GM12878 (cell line): ENCODE data around the gene HCFC1. TPM values are rescaled to one million over a fixed set of nuclear protein-coding genes. Genes with fewer than 3 reads are reported as not detected.

ENCODE experiments used
- ATAC-seq: fragments of 200-7000 bp; cut with Tn5 transposase; 3 replicates; pipeline ENCODE4 v1.9.1; 2020; ENCODE audit warnings: mild to moderate bottlenecking, moderate library complexity
- BruUV-seq: library from RNA; stranded (reverse); fragments of 400-500 nt; replicated peaks from 2 replicates; lab custom pipeline; 2021; lab: Mats Ljungman, UMichigan
- CTCF ChIA-PET: fragments of 300-600 bp; sonication (Branson Sonifier 250); formaldehyde crosslinking; extraction: SDS; loops from one replicate; lab custom pipeline; 2021; ENCODE audit warnings: inconsistent platforms; lab: Yijun Ruan, JAX
- POLR2A ChIA-PET: fragments of 350-600 bp; formaldehyde crosslinking; extraction: SDS; loops from one replicate; lab custom pipeline; 2021; ENCODE audit warnings: inconsistent platforms; lab: Charles Lee
- RAD21 ChIA-PET: fragments of 300-600 bp; sonication (Branson Sonifier 250); formaldehyde crosslinking; loops from one replicate; lab custom pipeline; 2023; ENCODE audit warnings: antibody characterized with exemption; ENCODE audit not compliant: unreplicated experiment; lab: Charles Lee
- SMC1A ChIA-PET: fragments of 300-600 bp; sonication (Branson Sonifier 250); formaldehyde crosslinking; loops from one replicate; lab custom pipeline; 2023; ENCODE audit not compliant: unreplicated experiment, uncharacterized antibody; lab: Charles Lee
- DNase-seq: peaks from one replicate; pipeline ENCODE4 v3.0.0-alpha.2; 2011; ENCODE audit warnings: low read depth, low spot score
- FAIRE-seq: peaks from 3 replicates; lab custom pipeline; 2011; peaks lifted over from hg19 to GRCh38; lab: Jason Lieb, UNC
- H2AFZ ChIP-seq: 2 replicates; pipeline ENCODE4 v1.6.0; 2011; ENCODE audit warnings: low read depth, low read length, control low read depth; ENCODE audit not compliant: control insufficient read depth
- H3K27ac ChIP-seq: 2 replicates; pipeline ENCODE4 v1.5.1; 2011; ENCODE audit warnings: control low read depth; ENCODE audit not compliant: control insufficient read depth, insufficient read depth
- H3K27me3 ChIP-seq, 2 experiments: replicated peaks in 1 of 2; 2 replicates each; pipeline versions ENCODE4 v1.6.0 to v1.6.1; 2011; ENCODE audit warnings: low read length in 1 of 2; ENCODE audit not compliant: control insufficient read depth in 2 of 2, insufficient read depth in 2 of 2
- H3K36me3 ChIP-seq, 2 experiments: 2 replicates each; pipeline ENCODE4 v1.5.1; 2011; ENCODE audit warnings: low read length in 1 of 2; ENCODE audit not compliant: control insufficient read depth in 2 of 2, insufficient read depth in 2 of 2
- H3K4me1 ChIP-seq: 2 replicates; pipeline ENCODE4 v1.6.1; 2011; ENCODE audit warnings: mild to moderate bottlenecking, low read length, moderate library complexity, mixed read lengths; ENCODE audit not compliant: control insufficient read depth, insufficient read depth
- H3K4me2 ChIP-seq: 2 replicates; pipeline ENCODE4 v1.6.0; 2011; ENCODE audit warnings: control low read depth; ENCODE audit not compliant: control insufficient read depth, insufficient read depth
- H3K4me3 ChIP-seq: fragments of 200-600 bp; sonication (generic); 2 replicates; pipeline ENCODE4 v1.5.1; 2016
- H3K79me2 ChIP-seq: 2 replicates; pipeline ENCODE4 v1.6.0; 2011; ENCODE audit warnings: low read length; ENCODE audit not compliant: control insufficient read depth, insufficient read depth
- H3K9ac ChIP-seq: 2 replicates; pipeline ENCODE4 v1.8.0; 2011; ENCODE audit warnings: low read length, control low read depth, mixed read lengths; ENCODE audit not compliant: control insufficient read depth, insufficient read depth
- H3K9me3 ChIP-seq: replicated peaks from 3 replicates; pipeline ENCODE4 v1.5.1; 2011; ENCODE audit warnings: mild to moderate bottlenecking, low read length; ENCODE audit not compliant: control insufficient read depth, insufficient read depth
- H4K20me1 ChIP-seq: 2 replicates; pipeline ENCODE4 v1.6.0; 2011; ENCODE audit not compliant: control insufficient read depth, insufficient read depth
- CHD1 ChIP-seq: IDR thresholded peaks from 2 replicates; pipeline ENCODE4 v1.6.1; 2012; ENCODE audit warnings: low read depth, low read length, improper control_type of control experiment
- EGR1 ChIP-seq, 2 experiments: IDR thresholded peaks; 1 replicate in 1 of 2; 2 replicates in 1 of 2; pipeline ENCODE4 v1.6.1; 2011 to 2012; ENCODE audit warnings: low read depth in 2 of 2, low read length in 2 of 2, borderline replicate concordance in 1 of 2, mild to moderate bottlenecking in 1 of 2, moderate library complexity in 1 of 2
- ETV6 ChIP-seq, 2 experiments: fragments of 450-650 bp in 1 of 2; IDR thresholded peaks in 1 of 2; conservative IDR thresholded peaks in 1 of 2; 2 replicates each; pipeline ENCODE4 v1.6.1; 2014; ENCODE audit warnings: antibody characterized with exemption in 1 of 2, borderline replicate concordance in 1 of 2, low read depth in 1 of 2, mild to moderate bottlenecking in 1 of 2, moderate library complexity in 1 of 2
- IKZF2 ChIP-seq, 2 experiments: fragments of 450-650 bp; IDR thresholded peaks; 2 replicates each; pipeline ENCODE4 v1.6.1; 2017; ENCODE audit warnings: mild to moderate bottlenecking in 2 of 2, moderate library complexity in 2 of 2
- MEF2B ChIP-seq: fragments of 450-650 bp; IDR thresholded peaks from 2 replicates; pipeline ENCODE4 v1.6.1; 2018; ENCODE audit warnings: mild to moderate bottlenecking, moderate library complexity; ENCODE audit not compliant: partially characterized antibody, poor library complexity, severe bottlenecking
- NR2F1 ChIP-seq: fragments of 450-650 bp; conservative IDR thresholded peaks from 2 replicates; pipeline ENCODE4 v1.6.1; 2017; ENCODE audit warnings: mild to moderate bottlenecking
- RAD21 ChIP-seq: IDR thresholded peaks from 2 replicates; pipeline ENCODE4 v1.6.1; 2011; ENCODE audit warnings: mild to moderate bottlenecking, low read depth, low read length, moderate library complexity; ENCODE audit not compliant: insufficient read depth
- RELB ChIP-seq: fragments of 450-650 bp; IDR thresholded peaks from 2 replicates; pipeline ENCODE4 v1.6.1; 2017; ENCODE audit warnings: low read depth, mild to moderate bottlenecking, moderate library complexity
- SIN3A ChIP-seq: IDR thresholded peaks from 2 replicates; pipeline ENCODE4 v1.6.1; 2012; ENCODE audit warnings: low read depth, low read length, improper control_type of control experiment
- SMC3 ChIP-seq: IDR thresholded peaks from 2 replicates; pipeline ENCODE4 v1.6.1; 2011; ENCODE audit warnings: low read length, improper control_type of control experiment, borderline replicate concordance
- SPI1 ChIP-seq: IDR thresholded peaks from 2 replicates; pipeline ENCODE4 v1.6.1; 2011; ENCODE audit warnings: low read depth, mild to moderate bottlenecking, low read length, moderate library complexity, borderline replicate concordance; ENCODE audit not compliant: insufficient read depth
- TCF12 ChIP-seq: IDR thresholded peaks from 2 replicates; pipeline ENCODE4 v1.6.1; 2011; ENCODE audit warnings: low read depth, mild to moderate bottlenecking, low read length
- TCF7 ChIP-seq: IDR thresholded peaks from 2 replicates; pipeline ENCODE4 v1.6.1; 2014; ENCODE audit warnings: antibody characterized with exemption, borderline replicate concordance
- WGBS: methylation state at CpG from one replicate; pipeline ENCODE4 v1.1.6; 2016; ENCODE audit warnings: low lambda C conversion rate; ENCODE audit not compliant: insufficient replicate concordance, insufficient coverage; ENCODE audit errors: missing lambda C conversion rate; 5-methylcytosine and 5-hydroxymethylcytosine counted together
- in situ Hi-C: fragments of 300-500 bp; cut with MboI; formaldehyde crosslinking; loops from 9 replicates; pipeline ENCODE4 v1.14.3; 2018; ENCODE audit warnings: mixed read lengths
- intact Hi-C: fragments of 100-400 bp; cut with micrococcal nuclease; formaldehyde crosslinking; loops from one replicate; pipeline ENCODE4 v1.14.2; 2022; ENCODE audit not compliant: unreplicated experiment
- polyA plus RNA-seq, 11 experiments: library from polyadenylated mRNA; depleted of rRNA in 4 of 11; unstranded in 6 of 11; stranded (reverse) in 5 of 11; fragments of >200 nt; fragmentation: Nextera tagmentation in 4 of 11; fragmentation: Illumina TruSeq in 1 of 11; extraction: Ambion mirVana in 4 of 11; extraction: Trizol in 1 of 11; gene quantifications; 1 replicate in 1 of 11; 2 replicates in 10 of 11; pipeline versions ENCODE4 v1.2.1 to v1.2.3, GENCODE V29; 2011 to 2016; ENCODE audit warnings: inconsistent platforms in 2 of 11, missing spikeins in 2 of 11, low read depth in 1 of 11
- total RNA-seq, 4 experiments: library from RNA; depleted of rRNA in 3 of 4; stranded (reverse); fragments of >200 nt in 3 of 4; fragmentation: Illumina TruSeq in 1 of 4; extraction: Trizol in 1 of 4; gene quantifications; 2 replicates each; pipeline versions ENCODE4 v1.2.1 to v1.2.3, GENCODE V29; 2013 to 2021
- TF ChIP-seq, protein P1 (sequence below): IDR thresholded peaks from 2 replicates; pipeline ENCODE4 v1.6.1; 2012; ENCODE audit warnings: low read depth, low read length, improper control_type of control experiment

The HCFC1 gene
- total and polyA plus RNA-seq, 10 of the 15 experiments (the other 5 are each of a cell fraction or from before 2014, with no cell fraction given): 3.9 to 92.7 (median 23.5) TPM

DNA sequence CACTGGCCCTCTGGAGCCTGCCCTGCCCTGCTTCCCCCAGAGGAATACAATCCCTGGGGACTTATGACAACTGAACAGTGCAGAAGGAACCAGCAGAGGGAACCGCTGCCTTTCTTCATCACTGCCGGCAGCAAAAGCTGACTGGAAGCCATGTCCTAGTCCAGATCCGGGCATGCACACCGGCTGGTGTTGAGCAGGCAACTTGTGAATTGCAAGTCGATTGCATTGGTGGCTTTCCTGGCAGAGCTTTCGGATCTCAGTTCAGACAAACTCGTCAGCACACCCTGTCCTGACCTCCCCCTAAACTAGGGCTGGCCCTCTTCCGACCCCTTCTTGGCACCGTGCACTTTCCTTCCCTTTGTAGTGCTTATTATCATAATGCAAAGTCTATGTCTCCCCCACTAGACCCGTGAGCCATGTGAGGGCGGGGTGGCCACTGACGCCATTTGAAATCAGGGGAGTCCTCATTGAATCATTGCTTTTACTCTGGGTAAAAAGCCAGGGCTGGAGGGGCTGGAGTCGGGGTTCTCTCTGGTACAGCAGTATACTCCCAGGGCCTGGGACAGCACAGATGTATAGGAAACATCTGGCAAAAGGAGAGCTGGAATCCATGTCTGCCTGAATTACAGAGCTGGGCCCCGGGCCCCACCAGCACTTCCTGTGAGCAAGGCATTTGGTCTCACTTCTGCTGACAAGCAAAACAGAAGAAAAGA lies 47.3 kb downstream of the HCFC1 start (continued):
- TF ChIP-seq RAD21 (peak; percentile 39; the same call in 1 of the 2 replicates), ETV6 (conservative IDR thresholded peaks at IDR 0.05 in 1 of 2, IDR thresholded peaks at IDR 0.05 in 1 of 2; ENCODE audit: borderline replicate concordance in 1 of 2, low read depth in 1 of 2) (no peak), NR2F1 (0 out of 2 replicates have a peak, but pooled peaks have one; percentile 24), MEF2B (peak; percentile 98), CHD1 (no peak), SPI1 (peak; percentile 29; the same call in 1 of the 2 replicates), SIN3A (no peak)

DNA sequence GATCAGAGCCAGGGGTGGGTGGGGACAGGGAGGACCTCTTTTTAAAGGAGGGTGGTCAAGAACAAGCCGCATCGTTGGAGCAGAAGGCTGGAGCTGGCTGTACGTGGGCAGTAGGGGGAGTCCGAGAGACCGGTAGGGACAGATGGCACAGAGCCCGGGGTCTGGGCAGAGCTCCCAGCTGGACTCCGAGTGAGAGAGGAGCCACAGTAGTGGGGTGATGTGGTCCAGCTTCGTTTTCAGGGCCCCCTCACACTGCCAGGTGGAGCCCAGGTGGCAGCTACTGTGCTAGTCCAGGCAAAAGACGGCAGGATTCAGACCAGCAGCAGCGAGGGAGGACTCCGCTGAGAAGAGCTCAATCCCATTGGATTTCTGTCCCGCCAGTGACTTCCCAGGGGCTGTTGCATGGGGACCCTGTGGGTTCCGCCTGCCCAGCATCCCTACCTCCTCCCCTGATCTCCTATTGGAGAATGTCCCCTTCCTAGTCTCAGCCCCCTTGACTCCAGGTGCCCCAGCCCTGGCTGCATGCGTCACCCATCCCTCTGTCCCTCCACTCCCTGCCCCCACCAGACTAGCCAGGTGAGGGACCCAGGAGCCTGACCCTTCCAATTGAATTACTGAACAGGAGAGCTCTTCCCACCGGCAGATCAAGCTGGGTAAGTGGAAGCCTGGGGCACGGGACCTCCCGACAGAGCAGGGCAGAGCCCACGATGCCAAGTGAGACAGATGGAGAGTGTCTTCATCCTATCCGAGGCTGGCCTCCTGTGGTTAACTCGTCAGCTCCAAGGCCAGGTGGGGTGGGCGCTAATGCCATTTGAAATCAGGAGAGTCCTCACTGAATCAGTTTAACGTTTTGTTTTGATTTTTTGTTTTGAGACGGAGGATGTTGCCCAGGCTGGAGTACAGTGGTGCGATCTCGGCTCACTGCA lies 48.4 kb downstream of the HCFC1 start:
- H3K9me3 ChIP-seq: no peaks in the 10 kb centered on the region; the same call in 2 of the 3 replicates
- no peaks in the 10 kb centered on the region for H4K20me1 ChIP-seq
- WGBS: 76% methylated on average over 25 of the region's 25 CpGs
- intact Hi-C loops (no loop called here), in situ Hi-C loops (loop anchor here (10.0 kb wide), 1 partner anchor 62 kb away; no protein-coding TSS in a partner anchor)
- peak overlapping the region; percentile 21 for H3K4me2 ChIP-seq
- ChIA-PET CTCF (interaction anchor here (0.6 to 8.7 kb wide), 18 partner anchors 10 to 169 kb away, joined by 3 to 172 read pairs (median 5); partner anchors contain the start of genes IDH3G, RENBP and SSR4), POLR2A (interaction anchor here (0.6 to 1.7 kb wide), 6 partner anchors 12 to 534 kb away, joined by 3 to 6 read pairs (median 3); partner anchors contain the start of gene NAA10), RAD21 (interaction anchor here (0.8 to 6.2 kb wide), 7 partner anchors 14 to 95 kb away, joined by 3 to 59 read pairs (median 5); partner anchors contain the start of genes HCFC1 and RENBP), SMC1A (interaction anchor here (0.5 to 5.5 kb wide), 6 partner anchors 12 to 171 kb away, joined by 3 to 61 read pairs (median 4); partner anchors contain the start of gene NAA10)
- H3K27me3 ChIP-seq: 0 out of 4 replicates have a peak, but pooled peaks cover 0 to 1% of the 10 kb centered on the region in 2 experiments
- DNase-seq (no peak), ATAC-seq (peak; percentile 12; the same call in 2 of the 3 replicates), FAIRE-seq (peak; percentile 23)
- H3K36me3 ChIP-seq: peaks cover 0 to 3% of the 10 kb centered on the region in 2 experiments; a peak in 1 of 4 replicates
- peaks cover 9% of the 10 kb centered on the region; the same call in 1 of the 2 replicates for H3K4me1 ChIP-seq
- peak overlapping the region; percentile 22; the same call in 1 of the 2 replicates for H3K4me3 ChIP-seq
- H3K27ac ChIP-seq: no peak overlapping the region
- H3K9ac ChIP-seq: no peak overlapping the region
- no TSS peak for BruUV-seq
- H2AFZ ChIP-seq: no peak overlapping the region
- H3K79me2 ChIP-seq: peaks cover 37% of the 10 kb centered on the region
- TF ChIP-seq TCF7: no peak
- no peak for TF ChIP-seq EGR1 (IDR thresholded peaks at IDR 0.05; ENCODE audit: borderline replicate concordance in 1 of 2, low read depth in 2 of 2, low read length in 2 of 2)
- 0 out of 2 replicates have a peak, but pooled peaks have one; percentile 11 for TF ChIP-seq TCF12
- TF ChIP-seq SMC3: peak; percentile 23; the same call in 1 of the 2 replicates
- TF ChIP-seq, protein P1, sequence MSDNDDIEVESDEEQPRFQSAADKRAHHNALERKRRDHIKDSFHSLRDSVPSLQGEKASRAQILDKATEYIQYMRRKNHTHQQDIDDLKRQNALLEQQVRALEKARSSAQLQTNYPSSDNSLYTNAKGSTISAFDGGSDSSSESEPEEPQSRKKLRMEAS: no peak
- no peak for TF ChIP-seq IKZF2 (IDR thresholded peaks at IDR 0.05)
- no peak for TF ChIP-seq RELB
